ENCODE results near the gene STIP1.

DNA sequence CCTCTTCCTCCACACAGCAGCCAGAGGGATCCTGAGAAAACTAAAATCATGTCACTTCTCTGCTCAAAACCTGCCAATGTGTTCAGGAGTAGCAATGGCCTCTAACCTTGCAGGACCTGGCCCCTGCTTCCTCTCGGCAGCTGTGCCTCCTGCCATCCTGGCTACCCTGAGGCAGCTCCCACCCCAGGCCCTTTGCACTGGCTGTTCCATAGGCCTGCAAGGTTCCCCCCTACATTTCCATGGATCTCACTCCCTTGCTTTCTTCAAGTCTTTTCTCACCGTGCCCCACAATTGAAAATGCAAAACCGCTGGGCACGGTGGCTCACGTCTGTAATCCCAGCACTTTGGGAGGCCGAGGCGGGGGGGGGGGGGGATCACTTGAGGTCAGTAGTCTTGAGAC lies 2.1 kb upstream of the STIP1 start:
- TF ChIP-seq EZH2 (IDR thresholded peaks at IDR 0.05), result no peak
- TF ChIP-seq, protein P1, sequence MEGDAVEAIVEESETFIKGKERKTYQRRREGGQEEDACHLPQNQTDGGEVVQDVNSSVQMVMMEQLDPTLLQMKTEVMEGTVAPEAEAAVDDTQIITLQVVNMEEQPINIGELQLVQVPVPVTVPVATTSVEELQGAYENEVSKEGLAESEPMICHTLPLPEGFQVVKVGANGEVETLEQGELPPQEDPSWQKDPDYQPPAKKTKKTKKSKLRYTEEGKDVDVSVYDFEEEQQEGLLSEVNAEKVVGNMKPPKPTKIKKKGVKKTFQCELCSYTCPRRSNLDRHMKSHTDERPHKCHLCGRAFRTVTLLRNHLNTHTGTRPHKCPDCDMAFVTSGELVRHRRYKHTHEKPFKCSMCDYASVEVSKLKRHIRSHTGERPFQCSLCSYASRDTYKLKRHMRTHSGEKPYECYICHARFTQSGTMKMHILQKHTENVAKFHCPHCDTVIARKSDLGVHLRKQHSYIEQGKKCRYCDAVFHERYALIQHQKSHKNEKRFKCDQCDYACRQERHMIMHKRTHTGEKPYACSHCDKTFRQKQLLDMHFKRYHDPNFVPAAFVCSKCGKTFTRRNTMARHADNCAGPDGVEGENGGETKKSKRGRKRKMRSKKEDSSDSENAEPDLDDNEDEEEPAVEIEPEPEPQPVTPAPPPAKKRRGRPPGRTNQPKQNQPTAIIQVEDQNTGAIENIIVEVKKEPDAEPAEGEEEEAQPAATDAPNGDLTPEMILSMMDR (IDR thresholded peaks at IDR 0.05 in 2 of 3, conservative IDR thresholded peaks at IDR 0.05 in 1 of 3; ENCODE audit: borderline replicate concordance in 1 of 3, insufficient read depth in 1 of 3, low read depth in 2 of 3, low read length in 2 of 3), result no peak
- TF ChIP-seq, protein P2, sequence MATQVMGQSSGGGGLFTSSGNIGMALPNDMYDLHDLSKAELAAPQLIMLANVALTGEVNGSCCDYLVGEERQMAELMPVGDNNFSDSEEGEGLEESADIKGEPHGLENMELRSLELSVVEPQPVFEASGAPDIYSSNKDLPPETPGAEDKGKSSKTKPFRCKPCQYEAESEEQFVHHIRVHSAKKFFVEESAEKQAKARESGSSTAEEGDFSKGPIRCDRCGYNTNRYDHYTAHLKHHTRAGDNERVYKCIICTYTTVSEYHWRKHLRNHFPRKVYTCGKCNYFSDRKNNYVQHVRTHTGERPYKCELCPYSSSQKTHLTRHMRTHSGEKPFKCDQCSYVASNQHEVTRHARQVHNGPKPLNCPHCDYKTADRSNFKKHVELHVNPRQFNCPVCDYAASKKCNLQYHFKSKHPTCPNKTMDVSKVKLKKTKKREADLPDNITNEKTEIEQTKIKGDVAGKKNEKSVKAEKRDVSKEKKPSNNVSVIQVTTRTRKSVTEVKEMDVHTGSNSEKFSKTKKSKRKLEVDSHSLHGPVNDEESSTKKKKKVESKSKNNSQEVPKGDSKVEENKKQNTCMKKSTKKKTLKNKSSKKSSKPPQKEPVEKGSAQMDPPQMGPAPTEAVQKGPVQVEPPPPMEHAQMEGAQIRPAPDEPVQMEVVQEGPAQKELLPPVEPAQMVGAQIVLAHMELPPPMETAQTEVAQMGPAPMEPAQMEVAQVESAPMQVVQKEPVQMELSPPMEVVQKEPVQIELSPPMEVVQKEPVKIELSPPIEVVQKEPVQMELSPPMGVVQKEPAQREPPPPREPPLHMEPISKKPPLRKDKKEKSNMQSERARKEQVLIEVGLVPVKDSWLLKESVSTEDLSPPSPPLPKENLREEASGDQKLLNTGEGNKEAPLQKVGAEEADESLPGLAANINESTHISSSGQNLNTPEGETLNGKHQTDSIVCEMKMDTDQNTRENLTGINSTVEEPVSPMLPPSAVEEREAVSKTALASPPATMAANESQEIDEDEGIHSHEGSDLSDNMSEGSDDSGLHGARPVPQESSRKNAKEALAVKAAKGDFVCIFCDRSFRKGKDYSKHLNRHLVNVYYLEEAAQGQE (IDR thresholded peaks at IDR 0.05; ENCODE audit: low read depth), result no peak
- no peak for TF ChIP-seq POLR2AphosphoS5 (IDR thresholded peaks at IDR 0.05; ENCODE audit: low read depth, low read length)
- TF ChIP-seq EZH2phosphoT487 (IDR thresholded peaks at IDR 0.05; ENCODE audit: borderline replicate concordance), result no peak
- no peak for TF ChIP-seq POLR2A (IDR thresholded peaks at IDR 0.05; ENCODE audit: borderline replicate concordance, extremely low read depth, insufficient read depth, insufficient read length)
- no peak for TF ChIP-seq CEBPB (IDR thresholded peaks at IDR 0.05; ENCODE audit: low read depth)

Measured in HCT116 (cell line).